GM21367 (cell line): ENCODE measurements around the gene SIVA1.

Experiments used
- ATAC-seq: cut with Tn5 transposase; IDR thresholded peaks from one replicate; pipeline ENCODE4 v1.9.1; 2021; ENCODE audit not compliant: unreplicated experiment

Gene SIVA1

GRCh38 chr14:104770851-104771272 lies 17.9 kb downstream of the SIVA1 start:
- ATAC-seq: no peak

DNA sequence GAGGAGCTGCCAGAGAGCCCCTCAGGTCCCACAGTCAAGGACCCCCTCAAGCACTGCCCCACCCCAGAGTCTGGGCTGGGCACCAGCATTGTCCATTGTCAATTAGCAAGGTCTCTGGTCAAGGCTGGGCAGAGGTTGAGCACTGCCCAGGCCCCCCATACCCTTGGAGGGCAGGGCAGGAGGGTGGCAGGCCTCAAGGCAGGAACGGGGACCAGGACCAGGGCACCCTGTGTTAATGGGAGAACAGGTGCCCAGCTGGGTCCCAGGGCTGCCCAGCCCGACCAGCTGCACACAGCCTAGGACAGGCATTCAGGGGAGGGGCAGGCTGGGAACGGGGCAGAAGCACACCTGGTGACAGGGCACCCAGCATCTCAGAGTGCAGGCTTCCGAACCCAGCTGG lies 18.4 kb downstream of the SIVA1 start:
- ATAC-seq: no peak

DNA sequence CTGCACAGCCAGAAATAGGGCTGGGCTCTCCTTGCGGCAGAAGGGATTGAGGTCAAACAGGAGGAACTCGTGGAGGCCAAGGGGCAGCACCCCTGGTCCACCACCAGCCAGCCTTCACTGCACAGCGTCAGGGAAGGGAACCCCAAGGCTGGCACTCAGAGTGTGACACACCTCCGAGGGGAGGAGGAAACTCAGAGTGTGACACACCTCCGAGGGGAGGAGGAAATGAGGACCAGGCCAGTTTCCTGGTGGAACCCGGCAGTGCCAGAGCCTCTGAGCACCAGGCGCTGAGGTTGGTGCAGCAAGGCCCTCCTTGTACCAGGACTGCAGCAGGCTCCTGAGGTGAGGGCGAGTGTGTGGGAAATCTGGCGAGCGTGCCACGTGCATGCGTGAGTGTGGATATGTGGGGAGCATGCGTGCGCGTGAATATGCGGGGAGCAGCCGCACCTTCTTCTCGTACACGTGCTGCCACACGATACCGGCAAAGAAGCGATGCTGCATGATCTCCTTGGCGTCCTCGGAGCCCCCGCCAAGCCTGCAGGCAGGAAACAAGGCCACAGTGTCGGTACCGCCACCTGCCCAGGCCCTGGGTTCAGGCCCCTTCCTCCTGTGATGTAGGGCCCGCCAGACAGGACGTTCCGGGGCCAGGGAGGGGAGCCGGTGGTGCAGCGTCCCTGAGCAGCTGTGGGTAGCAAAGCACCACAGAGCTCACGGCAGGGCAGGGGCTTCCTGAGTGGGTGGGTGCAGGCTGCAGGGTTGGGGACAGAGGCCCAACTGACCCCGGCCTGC lies 19.2 kb downstream of the SIVA1 start:
- ATAC-seq: no peak

DNA sequence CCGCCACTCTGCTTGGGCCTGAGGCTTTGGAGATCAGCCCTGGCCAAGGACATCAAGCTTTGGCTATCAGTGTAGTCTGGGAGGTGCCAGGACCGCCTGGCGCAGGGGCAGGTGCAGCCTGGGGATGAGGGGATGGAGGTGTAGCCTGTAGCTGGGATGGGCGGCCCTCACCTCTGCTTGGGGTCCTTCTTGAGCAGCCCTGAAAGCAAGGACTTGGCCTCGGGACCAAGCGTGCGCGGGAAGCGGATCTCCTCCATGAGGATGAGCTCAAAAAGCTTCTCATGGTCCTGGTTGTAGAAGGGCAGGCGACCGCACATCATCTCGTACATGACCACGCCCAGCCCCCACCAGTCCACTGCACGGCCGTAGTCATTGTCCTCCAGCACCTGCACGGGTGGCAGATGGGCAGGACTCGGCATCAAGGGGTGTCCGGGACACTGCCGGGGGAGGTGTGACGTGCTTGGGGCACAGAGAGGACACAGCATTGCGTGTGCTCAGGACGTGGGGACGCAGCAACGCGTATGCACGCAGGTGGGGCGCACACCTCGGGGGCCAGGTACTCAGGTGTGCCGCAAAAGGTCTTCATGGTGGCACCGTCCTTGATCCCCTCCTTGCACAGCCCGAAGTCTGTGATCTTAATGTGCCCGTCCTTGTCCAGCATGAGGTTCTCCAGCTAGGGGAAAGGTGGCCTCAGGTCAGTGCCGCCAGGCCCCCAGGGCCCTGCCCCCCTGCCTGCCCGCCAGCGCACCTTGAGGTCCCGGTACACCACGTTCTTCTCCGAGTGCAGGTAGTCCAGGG lies 20.0 kb downstream of the SIVA1 start:
- no peak for ATAC-seq

DNA sequence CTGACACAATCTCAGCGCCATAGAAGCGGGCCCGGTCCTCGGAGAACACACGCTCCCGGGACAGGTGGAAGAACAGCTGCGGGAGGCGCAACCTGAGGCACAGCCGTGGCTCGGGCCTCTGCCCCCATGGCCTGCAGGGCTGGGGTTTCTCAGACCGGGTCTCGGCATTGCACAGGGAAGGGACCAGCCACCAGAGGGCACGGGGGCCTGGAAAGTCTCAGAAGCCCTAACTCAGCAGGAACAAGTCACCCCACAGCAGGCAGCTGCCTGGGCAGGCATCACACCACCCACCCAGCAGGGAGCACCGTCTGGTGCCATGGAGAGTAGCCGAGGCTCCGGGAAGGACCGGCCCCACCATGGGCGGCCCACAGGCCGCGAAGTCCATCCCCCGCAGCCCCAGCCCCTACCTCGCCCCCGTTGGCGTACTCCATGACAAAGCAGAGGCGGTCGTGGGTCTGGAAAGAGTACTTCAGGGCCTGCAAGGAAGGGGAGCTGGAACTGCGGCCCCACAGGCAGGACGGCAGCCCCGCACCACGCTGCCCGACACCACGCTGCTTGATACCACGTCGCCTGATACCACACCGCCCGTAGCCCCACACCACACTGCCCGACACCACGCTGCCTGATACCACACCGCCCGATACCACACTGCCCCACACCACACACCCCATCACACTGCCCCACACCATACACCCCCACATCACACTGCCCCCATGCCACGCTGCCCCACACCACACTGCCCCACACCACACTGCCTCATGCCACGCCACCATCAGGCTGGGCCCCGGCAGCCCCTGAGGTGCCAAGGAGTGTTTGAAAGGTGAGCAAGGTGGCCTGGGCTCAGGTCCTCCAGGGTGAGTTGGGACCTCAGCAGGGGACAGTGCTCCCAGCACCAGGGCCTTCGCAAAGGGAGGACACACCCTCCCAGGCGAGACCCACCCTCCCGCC lies 20.8 kb downstream of the SIVA1 start:
- ATAC-seq: no peak

GRCh38 chr14:104774453-104775072 lies 21.6 kb downstream of the SIVA1 start:
- no peak for ATAC-seq

- ATAC-seq: no peak
These were observed 22.1 kb downstream of the SIVA1 start for GRCh38 chr14:104775073-104775489.

GRCh38 chr14:104776481-104776880 lies 23.5 kb downstream of the SIVA1 start:
- ATAC-seq: no peak

DNA sequence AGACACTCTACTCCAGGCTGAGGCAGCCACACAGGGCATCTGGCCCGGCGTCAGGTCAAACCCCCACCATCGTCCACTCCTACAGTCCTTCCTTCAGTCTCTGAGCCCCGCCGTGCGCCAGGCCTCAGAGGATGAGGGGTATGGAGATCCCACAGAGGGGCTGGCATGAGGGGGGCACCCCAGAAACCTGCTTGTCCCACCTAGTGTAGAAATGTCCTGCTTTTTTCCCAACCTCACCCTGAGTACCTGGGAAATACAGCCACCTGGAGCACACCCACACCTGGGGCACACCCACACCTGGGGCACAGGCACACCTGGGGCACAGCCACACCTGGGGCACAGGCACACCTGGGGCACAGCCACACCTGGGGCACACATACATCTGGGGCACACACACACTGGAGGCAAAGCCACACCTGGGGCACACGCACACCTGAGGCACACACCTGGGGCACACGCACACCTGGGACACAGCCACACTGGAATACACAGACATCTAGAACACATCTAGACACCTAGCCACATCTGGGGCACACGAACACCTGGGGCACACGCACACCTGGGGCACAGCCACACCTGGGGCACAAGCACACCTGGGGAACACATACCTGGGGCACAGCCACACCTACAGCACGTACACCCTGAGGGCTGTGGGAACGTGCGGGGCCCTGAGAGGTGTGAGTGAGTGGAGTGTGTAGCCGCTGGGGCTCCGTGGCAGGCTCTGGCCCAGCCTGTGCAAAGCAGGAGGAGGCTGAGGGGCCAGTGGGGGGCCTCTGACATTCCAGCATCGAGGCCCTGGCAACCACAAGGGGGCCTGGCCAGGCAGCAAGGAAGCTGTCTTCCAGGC lies 24.2 kb downstream of the SIVA1 start:
- no peak for ATAC-seq

- no peak for ATAC-seq
These were observed 24.9 kb downstream of the SIVA1 start for GRCh38 chr14:104777808-104778249.

- ATAC-seq: no peak
These were observed 25.9 kb downstream of the SIVA1 start for GRCh38 chr14:104778694-104779331.

- no peak for ATAC-seq
These were observed 27.0 kb downstream of the SIVA1 start for GRCh38 chr14:104779776-104780512.

DNA sequence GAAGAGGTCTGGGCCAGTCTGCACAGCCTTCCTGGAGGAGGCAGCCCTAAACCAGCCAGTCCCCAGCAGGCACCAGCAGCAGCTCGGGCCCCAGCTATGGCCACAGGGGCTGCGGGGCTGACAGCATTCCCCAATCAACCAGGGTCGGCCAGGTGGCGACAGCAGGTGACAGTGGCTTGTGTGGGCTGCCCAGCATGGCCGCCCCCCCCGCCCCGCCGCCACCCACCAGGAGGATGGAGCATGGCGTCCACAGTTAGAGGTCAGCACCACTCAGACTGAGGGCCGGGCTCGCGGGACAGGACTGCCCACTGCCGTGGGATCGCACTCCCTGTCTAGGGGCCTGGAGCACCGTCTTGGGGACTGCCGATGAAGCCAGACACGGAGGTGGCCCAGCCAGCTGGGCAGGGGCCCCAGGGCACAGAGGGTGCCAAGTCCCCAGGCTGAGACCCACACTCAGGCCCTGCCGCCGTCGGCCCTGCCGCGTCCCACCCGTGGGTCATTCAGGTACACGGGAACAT lies 27.6 kb downstream of the SIVA1 start:
- ATAC-seq: no peak

DNA sequence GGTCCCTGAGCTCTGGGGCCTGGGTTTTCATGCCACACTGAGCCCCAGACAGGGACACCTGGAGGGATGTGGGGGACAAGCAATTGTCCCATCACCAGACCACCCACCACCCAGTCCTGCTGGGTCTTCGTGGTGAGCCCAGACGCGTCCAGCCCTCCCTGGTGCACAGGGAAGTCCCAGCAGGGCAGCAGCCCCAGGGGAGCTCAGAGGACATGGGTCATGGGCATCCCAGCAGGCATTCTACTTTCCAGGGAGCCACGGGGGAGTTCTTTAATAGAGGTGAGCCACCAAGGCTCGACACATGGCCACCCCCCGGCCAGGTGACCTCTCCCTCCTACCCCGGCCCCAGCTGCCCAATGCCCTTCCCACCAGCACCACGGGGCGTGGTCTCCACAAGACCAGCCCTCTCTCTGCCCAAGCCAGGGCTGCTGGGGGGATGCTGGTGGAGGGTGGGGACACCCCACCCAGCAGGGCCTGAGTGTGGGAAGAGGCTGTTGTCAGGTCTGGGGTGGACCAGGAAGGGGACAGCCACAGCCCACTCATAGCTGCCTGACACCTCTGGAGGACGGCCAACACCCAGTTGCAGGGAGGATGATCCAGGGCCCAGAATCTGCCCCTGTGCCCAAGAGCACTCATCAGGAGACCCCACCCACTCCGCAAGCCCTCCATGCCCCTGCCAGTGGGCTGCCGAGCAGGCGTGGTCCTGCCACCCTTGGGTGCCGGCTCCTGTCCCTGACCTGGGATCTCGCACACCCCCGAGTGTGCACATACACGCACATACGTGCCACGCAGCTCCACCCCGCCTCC lies 28.5 kb downstream of the SIVA1 start:
- ATAC-seq: no peak

- no peak for ATAC-seq
These were observed 29.3 kb downstream of the SIVA1 start for GRCh38 chr14:104782086-104782807.

- ATAC-seq: no peak
These were observed 29.8 kb downstream of the SIVA1 start for GRCh38 chr14:104782808-104783139.
